ENCODE measurements around the gene DDX46.
"Not testable (repeated sequence)": the region's sequence is repeated elsewhere in the genome, so short reads cannot be mapped to it uniquely, and the experiment has no call there.

DDX46 gene

GRCh38 chr5:134784946-134785620 is 26.5 kb downstream of the DDX46 start:
- no peak for DNase-seq

- no peak for DNase-seq
Measured at GRCh38 chr5:134787692-134788091, 29.1 kb downstream of the DDX46 start.

GRCh38 chr5:134791580-134791979 is 33.0 kb downstream of the DDX46 start:
- no peak for DNase-seq

- no peak for DNase-seq
Measured at GRCh38 chr5:134792286-134792685, 33.7 kb downstream of the DDX46 start.

- no peak for DNase-seq
Measured at GRCh38 chr5:134793111-134793510, 34.5 kb downstream of the DDX46 start.

GRCh38 chr5:134794082-134794481 is 35.5 kb downstream of the DDX46 start:
- DNase-seq, result no peak

GRCh38 chr5:134794819-134795218 is 36.2 kb downstream of the DDX46 start:
- DNase-seq, result no peak

GRCh38 chr5:134798468-134798867 is 39.9 kb downstream of the DDX46 start:
- DNase-seq, result no peak

GRCh38 chr5:134803821-134804220 is 45.2 kb downstream of the DDX46 start:
- no peak for DNase-seq

GRCh38 chr5:134813407-134813806 is 54.8 kb downstream of the DDX46 start:
- DNase-seq, result no peak

- DNase-seq, result no peak
Measured at GRCh38 chr5:134813827-134814226, 55.2 kb downstream of the DDX46 start.

- no peak for DNase-seq
Measured at GRCh38 chr5:134817006-134817405, 58.4 kb downstream of the DDX46 start.

- DNase-seq, result no peak
Measured at GRCh38 chr5:134818776-134819175, 60.2 kb downstream of the DDX46 start.

GRCh38 chr5:134819407-134819963 is 60.9 kb downstream of the DDX46 start:
- DNase-seq, result no peak

GRCh38 chr5:134821841-134822240 is 63.3 kb downstream of the DDX46 start:
- no peak for DNase-seq

- no peak for DNase-seq
Measured at GRCh38 chr5:134824681-134825080, 66.1 kb downstream of the DDX46 start.

- DNase-seq, result no peak
Measured at GRCh38 chr5:134825212-134825611, 66.6 kb downstream of the DDX46 start.

- no peak for DNase-seq
Measured at GRCh38 chr5:134833340-134834032, 74.9 kb downstream of the DDX46 start.

- no peak for DNase-seq
Measured at GRCh38 chr5:134835623-134836022, 77.0 kb downstream of the DDX46 start.

GRCh38 chr5:134837530-134838181 is 79.1 kb downstream of the DDX46 start:
- DNase-seq, result no peak

GRCh38 chr5:134838361-134838760 is 79.8 kb downstream of the DDX46 start:
- not testable (repeated sequence) for DNase-seq

- DNase-seq, result no peak
Measured at GRCh38 chr5:134840811-134841210, 82.2 kb downstream of the DDX46 start.

- no peak for DNase-seq
Measured at GRCh38 chr5:134844252-134844651, 85.7 kb downstream of the DDX46 start.

- DNase-seq, result no peak
Measured at GRCh38 chr5:134845335-134845851, 86.8 kb downstream of the DDX46 start.
